Right lobe of liver (tissue), 6 donors: ENCODE measurements around the gene PRICKLE4. TPM values are rescaled to one million over a fixed set of nuclear protein-coding genes. Genes with fewer than 3 reads are reported as not detected.

Experiments used
- ATAC-seq, 4 donors: fragments of 200-7000 bp; cut with Tn5 transposase; one replicate each; pipeline ENCODE4 v1.9.1; 2020; ENCODE audit warnings: mild to moderate bottlenecking in 4 of 4, moderate library complexity in 4 of 4
- DNase-seq, 3 donors: peaks; one replicate each; pipeline ENCODE4 v3.0.0-alpha.2; 2020
- H3K27ac ChIP-seq, 3 donors: fragments of 200-600 bp; one replicate each; pipeline ENCODE4 v1.8.0; 2022
- H3K27me3 ChIP-seq, 2 donors: fragments of 200-600 bp; one replicate each; pipeline ENCODE4 v1.8.0; 2022
- H3K36me3 ChIP-seq, 4 donors: fragments of 200-600 bp; sonication (generic) in 1 of 4; one replicate each; pipeline versions ENCODE4 v1.5.1 to v1.8.0; 2017 to 2022; ENCODE audit warnings: control low read depth in 1 of 4
- H3K4me1 ChIP-seq, 4 donors: fragments of 200-600 bp; sonication (generic) in 1 of 4; one replicate each; pipeline versions ENCODE4 v1.5.1 to v1.8.0; 2017 to 2022; ENCODE audit warnings: control low read depth in 1 of 4
- H3K4me3 ChIP-seq, 3 donors: fragments of 200-600 bp; one replicate each; pipeline ENCODE4 v1.8.0; 2022
- H3K9me3 ChIP-seq, 4 donors: fragments of 200-600 bp; sonication (generic) in 1 of 4; one replicate each; pipeline versions ENCODE4 v1.5.1 to v1.8.0; 2017 to 2022; ENCODE audit warnings: control low read depth in 1 of 4
- CTCF ChIP-seq, 4 donors: fragments of 200-600 bp in 3 of 4; fragments of 450-650 bp in 1 of 4; IDR thresholded peaks; one replicate each; pipeline versions ENCODE4 v1.5.1 to v1.8.0; 2016 to 2022; ENCODE audit warnings: antibody characterized with exemption in 4 of 4, mild to moderate bottlenecking in 2 of 4
- POLR2A ChIP-seq: fragments of 450-650 bp; IDR thresholded peaks from one replicate; pipeline ENCODE4 v1.6.1; 2017; ENCODE audit warnings: antibody characterized with exemption, mild to moderate bottlenecking
- WGBS: methylation state at CpG from one replicate; pipeline ENCODE4 v1.1.6; 2018; ENCODE audit warnings: low coverage, low lambda C conversion rate; ENCODE audit not compliant: insufficient coverage; ENCODE audit errors: missing lambda C conversion rate; 5-methylcytosine and 5-hydroxymethylcytosine counted together
- intact Hi-C, 2 donors: fragments of 100-400 bp; cut with DNase I; formaldehyde crosslinking; loops; one replicate each; pipeline versions ENCODE4 v1.11.2 to v1.14.1; 2022
- total RNA-seq, 6 experiments: library from RNA; depleted of rRNA in 2 of 6; stranded (reverse); fragments of >200 nt in 2 of 6; fragmentation: NEBNext Ultra II Directional in 3 of 6; extraction: Animal tissue kit (Norgen Biotek cat#: 25700) in 3 of 6; gene quantifications; one replicate each; pipeline versions ENCODE4 v1.1.0 to v1.2.4, GENCODE V29; 2016 to 2023
- donor health status: DM: no; HTN: yes; CAD: no.
- donor health status: DM: no; HTN: no; CAD: no.
- donor health status: DM: no; HTN: no; CAD: no.
- donor health status: DM: no; HTN: yes; CAD: no.
- donor health status: DM: no; HTN: yes; CAD: no.

Gene PRICKLE4
- total RNA-seq, 6 experiments from 2014 or later = 1.3 to 3.1 (median 2.7) TPM; not detected in 1

- no peak overlapping the region for H3K4me3 ChIP-seq
- WGBS = 98% methylated on average over 5 of the region's 7 CpGs
- H3K9me3 ChIP-seq = no peaks in the 10 kb centered on the region
- no peaks in the 10 kb centered on the region for H3K4me1 ChIP-seq
- DNase-seq (no peak), ATAC-seq (no peak)
- H3K27me3 ChIP-seq = no peaks in the 10 kb centered on the region
- H3K36me3 ChIP-seq = peaks cover 0 to 8% (median 0%) of the 10 kb centered on the region in 4 donors
- no peak overlapping the region for H3K27ac ChIP-seq
- intact Hi-C loops = loop anchor here in 1 of 2 donors (10.0 kb wide), 1 partner anchor 126 kb away; the partner anchor contains the start of genes BYSL and MED20
- no peak for TF ChIP-seq CTCF (IDR thresholded peaks at IDR 0.05)
- TF ChIP-seq POLR2A = no peak
Measured at GRCh38 chr6:41798901-41799558, 18.4 kb downstream of the PRICKLE4 start.

- intact Hi-C loops = loop anchor here in 1 of 2 donors (10.0 kb wide), 1 partner anchor 125 kb away; the partner anchor contains the start of genes BYSL and MED20
- Histone ChIP-seq H3K27ac (no peak overlapping the region), H3K4me3 (no peak overlapping the region), H3K36me3 (peaks cover 0 to 6% (median 0%) of the 10 kb centered on the region in 4 donors), H3K27me3 (no peaks in the 10 kb centered on the region), H3K9me3 (no peaks in the 10 kb centered on the region), H3K4me1 (no peaks in the 10 kb centered on the region)
- 78% methylated on average over 2 of the region's 2 CpGs for WGBS
- no peak for DNase-seq
- no peak for ATAC-seq
- no peak for TF ChIP-seq CTCF (IDR thresholded peaks at IDR 0.05)
- TF ChIP-seq POLR2A = no peak
Measured at GRCh38 chr6:41799559-41799911, 19.0 kb downstream of the PRICKLE4 start.

- ATAC-seq (no peak), DNase-seq (no peak)
- Histone ChIP-seq H3K4me3 (no peak overlapping the region), H3K9me3 (no peaks in the 10 kb centered on the region), H3K4me1 (no peaks in the 10 kb centered on the region), H3K27ac (no peak overlapping the region), H3K27me3 (no peaks in the 10 kb centered on the region), H3K36me3 (no peaks in the 10 kb centered on the region)
- TF ChIP-seq POLR2A = no peak
- TF ChIP-seq CTCF (IDR thresholded peaks at IDR 0.05) = peak in 2 of 4 donors; percentile 13 to 31
- WGBS = 79% methylated on average over 2 of the region's 2 CpGs
- intact Hi-C loops = no loop called here
Measured at GRCh38 chr6:41801380-41801779, 20.8 kb downstream of the PRICKLE4 start.

GRCh38 chr6:41805830-41806774, 25.5 kb downstream of the PRICKLE4 start:
- Histone ChIP-seq H3K36me3 (no peaks in the 10 kb centered on the region), H3K27ac (no peak overlapping the region), H3K9me3 (no peaks in the 10 kb centered on the region), H3K4me3 (no peak overlapping the region), H3K4me1 (no peaks in the 10 kb centered on the region), H3K27me3 (no peaks in the 10 kb centered on the region)
- no peak for DNase-seq
- TF ChIP-seq POLR2A = no peak
- TF ChIP-seq CTCF (IDR thresholded peaks at IDR 0.05) = no peak
- ATAC-seq = no peak
- WGBS = 90% methylated on average over 14 of the region's 74 CpGs
- intact Hi-C loops = no loop called here
